Measurements from ENCODE around the gene FSTL1. TPM values are rescaled to one million over a fixed set of nuclear protein-coding genes. Genes with fewer than 3 reads are reported as not detected.

Gene FSTL1
- total and polyA plus RNA-seq, 8 donors: 14.2 to 946 (median 97.7) TPM

DNA sequence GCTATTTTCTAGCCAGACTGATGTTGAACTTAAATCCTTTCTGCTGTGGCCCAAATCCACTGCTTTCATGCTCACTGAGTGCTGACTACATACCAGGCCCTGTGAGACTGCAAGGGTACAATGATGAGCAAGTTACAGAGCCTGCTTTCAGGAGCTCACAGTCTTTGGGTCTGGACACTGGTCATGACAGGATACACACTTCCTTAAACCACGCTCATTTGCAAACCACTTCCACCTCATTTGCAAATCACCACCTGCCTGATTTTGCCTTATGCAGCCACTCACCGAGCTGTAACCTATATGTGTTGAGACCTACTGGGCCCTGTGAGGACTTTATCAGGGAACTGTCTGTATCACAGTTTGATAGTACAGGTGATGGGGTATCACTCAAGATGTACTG, 51.4 kb downstream of the FSTL1 start:
- Histone ChIP-seq H3K9me3 (no peaks in the 10 kb centered on the region), H3K36me3 (peaks cover 21 to 96% (median 89%) of the 10 kb centered on the region in 4 donors), H3K27me3 (no peaks in the 10 kb centered on the region), H3K4me3 (no peak overlapping the region), H3K4me1 (peaks cover 0 to 3% (median 0%) of the 10 kb centered on the region in 4 donors), H3K27ac (no peak overlapping the region)
- DNase-seq: no peak
- no peak for TF ChIP-seq POLR2A (IDR thresholded peaks at IDR 0.05)
- TF ChIP-seq EP300 (IDR thresholded peaks at IDR 0.05): no peak
- no peak for TF ChIP-seq POLR2AphosphoS5 (IDR thresholded peaks at IDR 0.05)
- WGBS, 5 donors: 81 to 86% (median 82%) methylated on average over 2 of the region's 2 CpGs
- intact Hi-C loops (cut with DNase I; ENCODE audit: low total_unique reads): no loop called here

DNA sequence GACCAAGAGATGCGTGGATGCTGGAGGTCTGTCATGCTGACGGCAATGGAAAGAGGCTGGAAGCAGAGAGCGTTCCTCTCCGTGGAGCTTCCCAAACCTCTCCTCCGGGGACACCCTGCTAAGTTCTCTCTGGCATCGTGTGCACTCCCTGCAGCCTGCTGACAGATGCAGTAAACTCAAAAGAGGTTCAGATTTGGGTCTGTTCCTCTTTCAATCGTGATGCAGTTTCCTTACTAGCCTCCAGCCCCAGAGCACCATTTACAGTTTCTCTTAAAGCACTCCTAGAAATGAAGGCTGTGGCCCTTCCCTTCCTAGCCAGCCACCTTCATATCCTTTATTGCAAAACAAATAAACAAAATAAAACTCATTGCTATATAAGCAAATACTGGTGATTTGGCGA, 54.3 kb downstream of the FSTL1 start:
- Histone ChIP-seq H3K4me1 (peaks cover 0 to 3% (median 0%) of the 10 kb centered on the region in 4 donors), H3K36me3 (peaks cover 17 to 69% (median 66%) of the 10 kb centered on the region in 4 donors), H3K27ac (no peak overlapping the region), H3K4me3 (no peak overlapping the region), H3K27me3 (no peaks in the 10 kb centered on the region), H3K9me3 (no peaks in the 10 kb centered on the region)
- intact Hi-C loops (cut with DNase I; ENCODE audit: low total_unique reads): no loop called here
- WGBS, 5 donors: 83 to 93% (median 85%) methylated on average over 8 of the region's 8 CpGs
- no peak for DNase-seq
- no peak for TF ChIP-seq EP300 (IDR thresholded peaks at IDR 0.05)
- TF ChIP-seq POLR2A (IDR thresholded peaks at IDR 0.05): no peak
- TF ChIP-seq POLR2AphosphoS5 (IDR thresholded peaks at IDR 0.05): no peak

DNA sequence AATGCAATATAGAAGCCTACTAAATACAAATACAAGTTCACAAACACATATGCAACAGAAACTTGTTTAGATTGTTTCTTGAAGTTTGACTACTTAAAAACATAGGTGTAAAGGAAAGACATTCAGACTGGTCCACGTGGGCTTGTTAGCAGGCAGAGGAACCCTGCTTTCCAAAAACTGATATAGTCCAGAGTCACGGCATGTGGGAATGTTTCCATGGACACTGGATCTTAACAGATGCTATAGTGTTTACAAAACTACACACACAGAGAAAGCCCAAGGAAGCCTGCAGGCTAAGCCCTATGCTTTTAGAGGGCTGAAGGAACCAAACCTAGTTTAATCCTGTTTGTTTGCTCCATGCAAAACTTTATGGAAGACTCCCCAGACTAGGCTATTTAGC, 56.4 kb downstream of the FSTL1 start:
- peak in 1 of 2 donors; percentile 49 for DNase-seq
- 49 to 73% (median 65%) methylated on average over 2 of the region's 2 CpGs for WGBS, 5 donors

DNA sequence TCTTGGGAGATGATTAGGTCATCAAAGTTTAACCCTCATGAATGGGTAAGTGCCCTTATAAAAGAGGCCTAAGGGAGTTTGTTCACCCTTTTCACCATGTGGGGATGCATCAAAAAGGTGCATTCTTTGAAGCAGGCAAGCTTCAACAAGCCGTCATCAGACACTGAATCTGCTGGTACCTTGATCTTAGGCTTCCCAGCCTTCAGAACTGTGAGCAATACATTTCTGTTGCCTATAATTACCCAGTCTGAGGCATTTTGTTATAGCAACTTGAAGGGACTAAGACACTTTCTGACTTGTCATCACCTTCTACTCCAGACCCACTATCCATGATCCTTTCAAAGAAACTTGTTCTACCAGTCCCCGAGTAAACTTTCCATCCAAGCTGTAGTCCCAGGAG, 57.0 kb downstream of the FSTL1 start:
- H3K36me3 ChIP-seq: peaks cover 4 to 42% (median 39%) of the 10 kb centered on the region in 4 donors

More for the DNA sequence above, 56.4 kb downstream of the FSTL1 start:
- Histone ChIP-seq H3K4me3 (no peak overlapping the region), H3K36me3 (peaks cover 6 to 48% (median 45%) of the 10 kb centered on the region in 4 donors), H3K4me1 (peaks cover 0 to 3% (median 0%) of the 10 kb centered on the region in 4 donors), H3K27ac (no peak overlapping the region), H3K27me3 (no peaks in the 10 kb centered on the region), H3K9me3 (no peaks in the 10 kb centered on the region)
- TF ChIP-seq POLR2AphosphoS5 (IDR thresholded peaks at IDR 0.05) (no peak), EP300 (IDR thresholded peaks at IDR 0.05) (no peak), POLR2A (IDR thresholded peaks at IDR 0.05) (no peak)
- TF ChIP-seq, protein P1, sequence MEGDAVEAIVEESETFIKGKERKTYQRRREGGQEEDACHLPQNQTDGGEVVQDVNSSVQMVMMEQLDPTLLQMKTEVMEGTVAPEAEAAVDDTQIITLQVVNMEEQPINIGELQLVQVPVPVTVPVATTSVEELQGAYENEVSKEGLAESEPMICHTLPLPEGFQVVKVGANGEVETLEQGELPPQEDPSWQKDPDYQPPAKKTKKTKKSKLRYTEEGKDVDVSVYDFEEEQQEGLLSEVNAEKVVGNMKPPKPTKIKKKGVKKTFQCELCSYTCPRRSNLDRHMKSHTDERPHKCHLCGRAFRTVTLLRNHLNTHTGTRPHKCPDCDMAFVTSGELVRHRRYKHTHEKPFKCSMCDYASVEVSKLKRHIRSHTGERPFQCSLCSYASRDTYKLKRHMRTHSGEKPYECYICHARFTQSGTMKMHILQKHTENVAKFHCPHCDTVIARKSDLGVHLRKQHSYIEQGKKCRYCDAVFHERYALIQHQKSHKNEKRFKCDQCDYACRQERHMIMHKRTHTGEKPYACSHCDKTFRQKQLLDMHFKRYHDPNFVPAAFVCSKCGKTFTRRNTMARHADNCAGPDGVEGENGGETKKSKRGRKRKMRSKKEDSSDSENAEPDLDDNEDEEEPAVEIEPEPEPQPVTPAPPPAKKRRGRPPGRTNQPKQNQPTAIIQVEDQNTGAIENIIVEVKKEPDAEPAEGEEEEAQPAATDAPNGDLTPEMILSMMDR (IDR thresholded peaks at IDR 0.05): no peak
- intact Hi-C loops (cut with DNase I; ENCODE audit: low total_unique reads): no loop called here

DNA sequence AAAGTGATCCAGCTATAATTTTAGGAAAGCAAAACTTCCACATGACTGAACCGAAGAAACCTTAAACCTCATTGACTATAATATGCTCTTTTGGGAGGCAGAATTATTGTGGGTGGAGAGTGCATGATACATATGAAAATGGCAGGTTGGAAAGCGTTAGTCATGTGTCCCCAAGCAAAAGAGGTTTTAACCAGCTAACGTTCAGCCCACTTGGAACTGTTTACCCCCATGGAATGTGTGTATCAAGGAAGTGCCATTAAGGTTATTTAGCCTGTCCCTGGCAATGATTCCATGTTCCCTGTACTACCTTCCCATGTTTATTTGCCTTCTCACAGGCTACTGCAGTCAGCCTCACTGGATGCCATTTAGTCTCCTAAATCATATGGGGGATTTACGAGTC, 57.5 kb downstream of the FSTL1 start:
- no peak overlapping the region for H3K4me3 ChIP-seq
- H3K27ac ChIP-seq: no peak overlapping the region
- no peak for DNase-seq
- H3K27me3 ChIP-seq: no peaks in the 10 kb centered on the region
- intact Hi-C loops (cut with DNase I; ENCODE audit: low total_unique reads): no loop called here
- TF ChIP-seq POLR2A (IDR thresholded peaks at IDR 0.05) (no peak), POLR2AphosphoS5 (IDR thresholded peaks at IDR 0.05) (no peak), EP300 (IDR thresholded peaks at IDR 0.05) (no peak)
- TF ChIP-seq, protein P1 (IDR thresholded peaks at IDR 0.05): no peak
- H3K4me1 ChIP-seq: peaks cover 0 to 3% (median 0%) of the 10 kb centered on the region in 4 donors
- H3K9me3 ChIP-seq: no peaks in the 10 kb centered on the region
- WGBS, 5 donors: 57 to 81% (median 76%) methylated on average over 4 of the region's 4 CpGs
- peaks cover 4 to 37% (median 34%) of the 10 kb centered on the region in 4 donors for H3K36me3 ChIP-seq

More for the DNA sequence above, 57.0 kb downstream of the FSTL1 start:
- TF ChIP-seq POLR2AphosphoS5 (IDR thresholded peaks at IDR 0.05) (no peak), POLR2A (IDR thresholded peaks at IDR 0.05) (no peak), EP300 (IDR thresholded peaks at IDR 0.05) (no peak)
- TF ChIP-seq, protein P1 (IDR thresholded peaks at IDR 0.05): no peak
- Histone ChIP-seq H3K4me3 (no peak overlapping the region), H3K27me3 (no peaks in the 10 kb centered on the region), H3K4me1 (peaks cover 0 to 3% (median 0%) of the 10 kb centered on the region in 4 donors), H3K27ac (no peak overlapping the region), H3K9me3 (no peaks in the 10 kb centered on the region)
- no peak for DNase-seq
- intact Hi-C loops (cut with DNase I; ENCODE audit: low total_unique reads): no loop called here
- WGBS, 5 donors: 71 to 85% (median 77%) methylated on average over 2 of the region's 2 CpGs
